Measurements from ENCODE around the gene BLCAP. TPM values are rescaled to one million over a fixed set of nuclear protein-coding genes. Genes with fewer than 3 reads are reported as not detected.

Gene BLCAP
- total and polyA plus RNA-seq, 9 donors, result 282 to 549 (median 481) TPM

- Histone ChIP-seq H3K27ac (ENCODE audit: low read length) (no peak overlapping the region), H3K4me3 (ENCODE audit: low read length) (no peak overlapping the region), H3K4me1 (ENCODE audit: control insufficient read depth, insufficient read depth, low read length) (peaks cover 20% of the 10 kb centered on the region), H3K27me3 (ENCODE audit: control insufficient read depth, insufficient read depth, low read length) (no peaks in the 10 kb centered on the region), H3K9me3 (replicated peaks; ENCODE audit: control insufficient read depth, low read depth, low read length) (no peaks in the 10 kb centered on the region), H3K36me3 (ENCODE audit: control insufficient read depth, insufficient read depth, low read length) (peaks cover 7% of the 10 kb centered on the region)
- WGBS (ENCODE audit: insufficient coverage), result 61% methylated on average over 3 of the region's 3 CpGs
- DNase-seq, result no peak
Measured at GRCh38 chr20:37503256-37503927, 24.3 kb downstream of the BLCAP start.

GRCh38 chr20:37502654-37503053 lies 25.0 kb downstream of the BLCAP start:
- peaks cover 7% of the 10 kb centered on the region for H3K36me3 ChIP-seq (ENCODE audit: control insufficient read depth, insufficient read depth, low read length)
- no peaks in the 10 kb centered on the region for H3K9me3 ChIP-seq (replicated peaks; ENCODE audit: control insufficient read depth, low read depth, low read length)
- H3K27me3 ChIP-seq (ENCODE audit: control insufficient read depth, insufficient read depth, low read length), result no peaks in the 10 kb centered on the region
- H3K4me3 ChIP-seq (ENCODE audit: low read length), result no peak overlapping the region
- DNase-seq, result no peak
- H3K27ac ChIP-seq (ENCODE audit: low read length), result no peak overlapping the region
- WGBS (ENCODE audit: insufficient coverage), result 83% methylated on average over 2 of the region's 2 CpGs
- peaks cover 20% of the 10 kb centered on the region for H3K4me1 ChIP-seq (ENCODE audit: control insufficient read depth, insufficient read depth, low read length)

- 67% methylated on average over 3 of the region's 7 CpGs for WGBS (ENCODE audit: insufficient coverage)
- H3K4me3 ChIP-seq (ENCODE audit: low read length), result no peak overlapping the region
- no peak for DNase-seq
- no peaks in the 10 kb centered on the region for H3K27me3 ChIP-seq (ENCODE audit: control insufficient read depth, insufficient read depth, low read length)
- no peak overlapping the region for H3K27ac ChIP-seq (ENCODE audit: low read length)
- H3K4me1 ChIP-seq (ENCODE audit: control insufficient read depth, insufficient read depth, low read length), result peaks cover 13% of the 10 kb centered on the region
- H3K9me3 ChIP-seq (replicated peaks; ENCODE audit: control insufficient read depth, low read depth, low read length), result no peaks in the 10 kb centered on the region
- H3K36me3 ChIP-seq (ENCODE audit: control insufficient read depth, insufficient read depth, low read length), result peaks cover 7% of the 10 kb centered on the region
Measured at GRCh38 chr20:37501940-37502339, 25.7 kb downstream of the BLCAP start.

DNA sequence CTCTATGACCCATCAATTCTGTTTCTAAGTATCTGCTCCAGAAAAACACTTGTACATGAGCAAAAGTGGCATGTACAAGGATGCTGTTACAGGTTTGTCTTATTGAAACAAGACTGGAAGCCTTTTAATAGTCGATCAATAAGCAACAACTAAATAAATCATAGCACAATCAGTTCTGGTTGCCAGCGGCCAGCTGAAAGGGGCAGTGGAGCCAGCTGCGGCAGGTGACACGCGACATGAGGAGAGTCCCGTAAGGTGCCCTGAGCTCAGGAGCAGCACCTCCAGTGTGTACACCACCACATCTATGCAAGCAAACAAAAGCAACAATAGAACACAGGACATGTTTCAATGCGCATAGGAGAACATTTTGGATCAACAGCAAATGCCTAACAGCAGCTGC lies 27.4 kb downstream of the BLCAP start:
- DNase-seq, result no peak
- Histone ChIP-seq H3K4me1 (ENCODE audit: control insufficient read depth, insufficient read depth, low read length) (no peaks in the 10 kb centered on the region), H3K9me3 (replicated peaks; ENCODE audit: control insufficient read depth, low read depth, low read length) (no peaks in the 10 kb centered on the region), H3K36me3 (ENCODE audit: control insufficient read depth, insufficient read depth, low read length) (peaks cover 9% of the 10 kb centered on the region), H3K27ac (ENCODE audit: low read length) (no peak overlapping the region), H3K4me3 (ENCODE audit: low read length) (no peak overlapping the region), H3K27me3 (ENCODE audit: control insufficient read depth, insufficient read depth, low read length) (no peaks in the 10 kb centered on the region)
- WGBS (ENCODE audit: insufficient coverage), result no CpG with 5 or more reads among the region's 7 CpGs

GRCh38 chr20:37498066-37498665 lies 29.5 kb downstream of the BLCAP start:
- H3K9me3 ChIP-seq (replicated peaks; ENCODE audit: control insufficient read depth, low read depth, low read length), result no peaks in the 10 kb centered on the region
- H3K4me3 ChIP-seq (ENCODE audit: low read length), result no peak overlapping the region
- H3K36me3 ChIP-seq (ENCODE audit: control insufficient read depth, insufficient read depth, low read length), result peaks cover 21% of the 10 kb centered on the region
- H3K27ac ChIP-seq (ENCODE audit: low read length), result no peak overlapping the region
- DNase-seq, result no peak
- WGBS (ENCODE audit: insufficient coverage), result no CpG with 5 or more reads among the region's 2 CpGs
- H3K27me3 ChIP-seq (ENCODE audit: control insufficient read depth, insufficient read depth, low read length), result no peaks in the 10 kb centered on the region
- H3K4me1 ChIP-seq (ENCODE audit: control insufficient read depth, insufficient read depth, low read length), result peaks cover 2% of the 10 kb centered on the region

GRCh38 chr20:37494796-37495195 lies 32.9 kb downstream of the BLCAP start:
- peaks cover 14% of the 10 kb centered on the region for H3K36me3 ChIP-seq (ENCODE audit: control insufficient read depth, insufficient read depth, low read length)
- no peaks in the 10 kb centered on the region for H3K27me3 ChIP-seq (ENCODE audit: control insufficient read depth, insufficient read depth, low read length)
- WGBS (ENCODE audit: insufficient coverage), result 87% methylated on average over 5 of the region's 5 CpGs
- H3K4me1 ChIP-seq (ENCODE audit: control insufficient read depth, insufficient read depth, low read length), result peaks cover 2% of the 10 kb centered on the region
- H3K27ac ChIP-seq (ENCODE audit: low read length), result no peak overlapping the region
- no peak overlapping the region for H3K4me3 ChIP-seq (ENCODE audit: low read length)
- H3K9me3 ChIP-seq (replicated peaks; ENCODE audit: control insufficient read depth, low read depth, low read length), result no peaks in the 10 kb centered on the region
- DNase-seq, result no peak

GRCh38 chr20:37494301-37494700 lies 33.4 kb downstream of the BLCAP start:
- WGBS (ENCODE audit: insufficient coverage), result 86% methylated on average over 7 of the region's 8 CpGs
- H3K27me3 ChIP-seq (ENCODE audit: control insufficient read depth, insufficient read depth, low read length), result no peaks in the 10 kb centered on the region
- H3K9me3 ChIP-seq (replicated peaks; ENCODE audit: control insufficient read depth, low read depth, low read length), result no peaks in the 10 kb centered on the region

DNA sequence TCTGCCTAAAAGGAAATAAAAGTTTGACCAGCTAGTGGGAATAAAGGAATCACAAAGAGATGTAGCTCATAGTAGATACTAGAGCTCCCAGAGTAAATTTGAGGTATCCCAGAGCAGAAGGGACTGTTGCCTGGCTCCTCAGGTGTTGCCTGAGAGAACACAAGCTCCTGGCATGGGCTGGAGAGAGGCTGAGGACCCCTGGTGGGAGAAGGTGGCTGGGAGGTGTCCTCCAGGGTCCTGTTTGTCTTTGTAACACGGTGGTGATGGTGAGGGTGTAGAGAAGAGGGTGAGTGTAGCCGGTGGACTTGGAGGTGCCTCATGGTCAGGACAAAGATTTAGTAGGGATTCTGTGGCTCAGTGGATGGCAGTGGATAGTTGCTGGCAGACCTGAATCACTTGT lies 34.7 kb downstream of the BLCAP start:
- Histone ChIP-seq H3K4me3 (ENCODE audit: low read length) (no peak overlapping the region), H3K27me3 (ENCODE audit: control insufficient read depth, insufficient read depth, low read length) (no peaks in the 10 kb centered on the region), H3K36me3 (ENCODE audit: control insufficient read depth, insufficient read depth, low read length) (peaks cover 14% of the 10 kb centered on the region), H3K4me1 (ENCODE audit: control insufficient read depth, insufficient read depth, low read length) (peaks cover 2% of the 10 kb centered on the region), H3K9me3 (replicated peaks; ENCODE audit: control insufficient read depth, low read depth, low read length) (no peaks in the 10 kb centered on the region), H3K27ac (ENCODE audit: low read length) (no peak overlapping the region)
- DNase-seq, result no peak
- 63% methylated on average over 2 of the region's 2 CpGs for WGBS (ENCODE audit: insufficient coverage)

More at GRCh38 chr20:37494301-37494700, 33.4 kb downstream of the BLCAP start:
- Histone ChIP-seq H3K36me3 (ENCODE audit: control insufficient read depth, insufficient read depth, low read length) (peaks cover 14% of the 10 kb centered on the region), H3K4me1 (ENCODE audit: control insufficient read depth, insufficient read depth, low read length) (peaks cover 2% of the 10 kb centered on the region), H3K4me3 (ENCODE audit: low read length) (no peak overlapping the region), H3K27ac (ENCODE audit: low read length) (no peak overlapping the region)
- no peak for DNase-seq

- H3K36me3 ChIP-seq (ENCODE audit: control insufficient read depth, insufficient read depth, low read length), result peaks cover 14% of the 10 kb centered on the region
- H3K9me3 ChIP-seq (replicated peaks; ENCODE audit: control insufficient read depth, low read depth, low read length), result no peaks in the 10 kb centered on the region
- no peak overlapping the region for H3K27ac ChIP-seq (ENCODE audit: low read length)
- H3K4me1 ChIP-seq (ENCODE audit: control insufficient read depth, insufficient read depth, low read length), result peaks cover 2% of the 10 kb centered on the region
- no peak overlapping the region for H3K4me3 ChIP-seq (ENCODE audit: low read length)
- no peak for DNase-seq
- WGBS (ENCODE audit: insufficient coverage), result 80% methylated on average over 1 of the region's 6 CpGs
- no peaks in the 10 kb centered on the region for H3K27me3 ChIP-seq (ENCODE audit: control insufficient read depth, insufficient read depth, low read length)
Measured at GRCh38 chr20:37492096-37492625, 35.5 kb downstream of the BLCAP start.

- Histone ChIP-seq H3K4me1 (ENCODE audit: control insufficient read depth, insufficient read depth, low read length) (peaks cover 2% of the 10 kb centered on the region), H3K27me3 (ENCODE audit: control insufficient read depth, insufficient read depth, low read length) (no peaks in the 10 kb centered on the region), H3K27ac (ENCODE audit: low read length) (no peak overlapping the region), H3K36me3 (ENCODE audit: control insufficient read depth, insufficient read depth, low read length) (peaks cover 14% of the 10 kb centered on the region), H3K4me3 (ENCODE audit: low read length) (no peak overlapping the region), H3K9me3 (replicated peaks; ENCODE audit: control insufficient read depth, low read depth, low read length) (no peaks in the 10 kb centered on the region)
- DNase-seq, result no peak
- 85% methylated on average over 7 of the region's 7 CpGs for WGBS (ENCODE audit: insufficient coverage)
Measured at GRCh38 chr20:37490663-37491350, 36.9 kb downstream of the BLCAP start.

Data from muscle of leg (tissue), 11 donors.